GM12878 (cell line): ENCODE measurements around the gene C20orf96.

Experiments
- ASH2L ChIP-seq: fragments of 300-600, 200-600 bp; sonication (generic); IDR thresholded peaks from 2 replicates; pipeline ENCODE4 v1.6.1; 2017; ENCODE audit warnings: low read depth, mild to moderate bottlenecking, borderline replicate concordance
- CBFB ChIP-seq: IDR thresholded peaks from 2 replicates; pipeline ENCODE4 v1.6.1; 2016; ENCODE audit warnings: antibody characterized with exemption, low read depth
- CTCF ChIP-seq, 3 experiments: IDR thresholded peaks in 2 of 3; conservative IDR thresholded peaks in 1 of 3; 2 replicates each; pipeline ENCODE4 v1.5.1; 2011; ENCODE audit warnings: low read depth in 3 of 3, low read length in 3 of 3, mild to moderate bottlenecking in 3 of 3, control low read depth in 2 of 3, moderate library complexity in 2 of 3, inconsistent platforms in 1 of 3, mixed read lengths in 1 of 3; ENCODE audit not compliant: control insufficient read depth in 2 of 3, insufficient read depth in 1 of 3; ENCODE audit errors: extremely low read depth in 1 of 3
- E2F8 ChIP-seq: fragments of 450-650 bp; IDR thresholded peaks from 2 replicates; pipeline ENCODE4 v1.6.1; 2018; ENCODE audit warnings: mild to moderate bottlenecking, low read depth, moderate library complexity; ENCODE audit not compliant: partially characterized antibody
- FOXM1 ChIP-seq: IDR thresholded peaks from 2 replicates; pipeline ENCODE4 v1.6.1; 2012; ENCODE audit warnings: low read depth, mild to moderate bottlenecking, inconsistent platforms, low read length, moderate library complexity
- IRF3 ChIP-seq: fragments of 450-650 bp; IDR thresholded peaks from 2 replicates; pipeline ENCODE4 v1.6.1; 2014; ENCODE audit warnings: mild to moderate bottlenecking
- KDM1A ChIP-seq: fragments of 200-600 bp; sonication (generic); IDR thresholded peaks from 2 replicates; pipeline ENCODE4 v1.6.1; 2016; ENCODE audit warnings: borderline replicate concordance
- POLR2A ChIP-seq: IDR thresholded peaks from 2 replicates; pipeline ENCODE4 v1.6.1; 2011; ENCODE audit warnings: low read depth, mild to moderate bottlenecking, low read length
- POLR2AphosphoS5 ChIP-seq: IDR thresholded peaks from 2 replicates; pipeline ENCODE4 v1.6.1; 2011; ENCODE audit warnings: mild to moderate bottlenecking, low read length, inconsistent platforms
- RAD21 ChIP-seq: IDR thresholded peaks from 2 replicates; pipeline ENCODE4 v1.6.1; 2011; ENCODE audit warnings: mild to moderate bottlenecking, low read depth, low read length, moderate library complexity; ENCODE audit not compliant: insufficient read depth
- RAD51 ChIP-seq: fragments of 450-650 bp; IDR thresholded peaks from 2 replicates; pipeline ENCODE4 v1.6.1; 2016; ENCODE audit warnings: moderate library complexity, mild to moderate bottlenecking, inconsistent platforms
- TAF1 ChIP-seq: IDR thresholded peaks from 2 replicates; pipeline ENCODE4 v1.6.1; 2011; ENCODE audit warnings: mild to moderate bottlenecking, low read depth, low read length, borderline replicate concordance
- TCF3 ChIP-seq: IDR thresholded peaks from 2 replicates; pipeline ENCODE4 v1.6.1; 2012; ENCODE audit warnings: low read depth, mild to moderate bottlenecking, low read length, borderline replicate concordance; ENCODE audit not compliant: insufficient read depth
- ZZZ3 ChIP-seq: IDR thresholded peaks from 2 replicates; pipeline ENCODE4 v1.6.1; 2011; ENCODE audit warnings: low read depth; ENCODE audit not compliant: control insufficient read depth, insufficient read length

- no peak for TF ChIP-seq E2F8
- TF ChIP-seq ZZZ3: no peak
- TF ChIP-seq FOXM1: no peak
- no peak for TF ChIP-seq CTCF (IDR thresholded peaks at IDR 0.05 in 2 of 3, conservative IDR thresholded peaks at IDR 0.05 in 1 of 3; ENCODE audit: control insufficient read depth in 2 of 3, extremely low read depth in 1 of 3, insufficient read depth in 1 of 3, low read depth in 3 of 3, low read length in 3 of 3)
- no peak for TF ChIP-seq KDM1A
- TF ChIP-seq IRF3: no peak
- no peak for TF ChIP-seq POLR2AphosphoS5
- TF ChIP-seq ASH2L: no peak
- no peak for TF ChIP-seq TAF1
- TF ChIP-seq TCF3: no peak
- no peak for TF ChIP-seq RAD51
- TF ChIP-seq RAD21: no peak
- TF ChIP-seq CBFB: no peak
- peak; percentile 8; the same call in 1 of the 2 replicates for TF ChIP-seq POLR2A
These were observed 37.8 kb upstream of the C20orf96 start for GRCh38 chr20:328027-328974.
